DND-41 (cell line): ENCODE data around the gene FKBP8.
A peak's percentile ranks its signal among the peaks of the same experiment; 100 is the strongest.

ENCODE experiments used
- ATAC-seq: fragments of 200-7000 bp; cut with Tn5 transposase; 3 replicates; pipeline ENCODE4 v1.9.1; 2021; ENCODE audit warnings: low read depth; ENCODE audit not compliant: insufficient read depth
- DNase-seq: peaks from one replicate; pipeline ENCODE4 v3.0.0-alpha.2; 2020
- H2AFZ ChIP-seq: 2 replicates; pipeline ENCODE4 v1.6.0; 2012; ENCODE audit warnings: low read depth, low read length
- H3K27ac ChIP-seq: 2 replicates; pipeline ENCODE4 v1.5.1; 2012; ENCODE audit warnings: low read length, inconsistent platforms
- H3K27me3 ChIP-seq: fragments of 200-600 bp; sonication (generic); 2 replicates; pipeline ENCODE4 v1.6.0; 2012; ENCODE audit warnings: low read length, mild to moderate bottlenecking, inconsistent platforms; ENCODE audit not compliant: insufficient read depth, poor library complexity
- H3K36me3 ChIP-seq: 2 replicates; pipeline ENCODE4 v1.5.1; 2012; ENCODE audit warnings: low read length, inconsistent platforms; ENCODE audit not compliant: insufficient read depth
- H3K4me1 ChIP-seq: 2 replicates; pipeline ENCODE4 v1.5.1; 2012; ENCODE audit warnings: mild to moderate bottlenecking, low read length; ENCODE audit not compliant: insufficient read depth
- H3K4me2 ChIP-seq: 2 replicates; pipeline ENCODE4 v1.6.0; 2012; ENCODE audit warnings: mild to moderate bottlenecking, moderate library complexity, low read length, inconsistent platforms; ENCODE audit not compliant: insufficient read depth
- H3K4me3 ChIP-seq, 2 experiments: fragments of 200-600 bp in 1 of 2; shearing (Covaris generic) in 1 of 2; 2 replicates each; pipeline ENCODE4 v1.5.1; 2012 to 2016; ENCODE audit warnings: inconsistent platforms in 2 of 2, low read length in 2 of 2, mild to moderate bottlenecking in 2 of 2, low read depth in 1 of 2, moderate library complexity in 1 of 2
- H3K79me2 ChIP-seq: 2 replicates; pipeline ENCODE4 v1.6.0; 2012; ENCODE audit warnings: low read length, inconsistent platforms; ENCODE audit not compliant: insufficient read depth
- H3K9ac ChIP-seq: 2 replicates; pipeline ENCODE4 v1.6.0; 2012; ENCODE audit warnings: low read depth, mild to moderate bottlenecking, inconsistent platforms, low read length, moderate library complexity
- H3K9me3 ChIP-seq: 2 replicates; pipeline ENCODE4 v1.5.1; 2012; ENCODE audit warnings: low read length, moderate library complexity, mild to moderate bottlenecking, inconsistent platforms; ENCODE audit not compliant: insufficient read depth, severe bottlenecking
- H4K20me1 ChIP-seq: 2 replicates; pipeline ENCODE4 v1.6.0; 2012; ENCODE audit warnings: low read length; ENCODE audit not compliant: insufficient read depth
- CTCF ChIP-seq: IDR thresholded peaks from 2 replicates; pipeline ENCODE4 v1.5.1; 2012; ENCODE audit warnings: borderline replicate concordance, low read length, moderate library complexity, mild to moderate bottlenecking; ENCODE audit not compliant: poor library complexity, severe bottlenecking; ENCODE audit errors: extremely low read depth
- EZH2 ChIP-seq: IDR thresholded peaks from 3 replicates; pipeline ENCODE4 v1.6.1; 2012; ENCODE audit warnings: borderline replicate concordance, low read depth, mild to moderate bottlenecking, moderate library complexity, low read length, inconsistent platforms; ENCODE audit not compliant: severe bottlenecking

The FKBP8 gene

GRCh38 chr19:18587962-18588610, 44.7 kb upstream of the FKBP8 start:
- H3K4me3 ChIP-seq = peak overlapping the region; percentile 33 to 71; a peak in 3 of 4 replicates
- ATAC-seq (no peak), DNase-seq (no peak)
- peaks cover 14% of the 10 kb centered on the region for H3K79me2 ChIP-seq
- peaks cover 8% of the 10 kb centered on the region for H3K36me3 ChIP-seq
- peak overlapping the region; percentile 81 for H3K4me2 ChIP-seq
- H3K9me3 ChIP-seq = no peaks in the 10 kb centered on the region
- peak overlapping the region; percentile 75 for H3K9ac ChIP-seq
- peaks cover 41% of the 10 kb centered on the region for H3K4me1 ChIP-seq
- TF ChIP-seq CTCF (no peak), EZH2 (no peak)
- peak overlapping the region; percentile 85 for H3K27ac ChIP-seq
- H3K27me3 ChIP-seq = no peaks in the 10 kb centered on the region
- H2AFZ ChIP-seq = peak overlapping the region; percentile 82
- peaks cover 7% of the 10 kb centered on the region for H4K20me1 ChIP-seq

GRCh38 chr19:18587561-18587960, 44.2 kb upstream of the FKBP8 start:
- DNase-seq (peak; percentile 28), ATAC-seq (no peak)
- peaks cover 8% of the 10 kb centered on the region for H3K36me3 ChIP-seq
- H3K79me2 ChIP-seq = peaks cover 14% of the 10 kb centered on the region
- H3K9me3 ChIP-seq = no peaks in the 10 kb centered on the region
- H3K4me3 ChIP-seq = peak overlapping the region in 1 of 2 experiments; percentile 71; a peak in 2 of 4 replicates
- H3K27ac ChIP-seq = peak overlapping the region; percentile 85
- H3K27me3 ChIP-seq = no peaks in the 10 kb centered on the region
- TF ChIP-seq EZH2 (no peak), CTCF (no peak)
- peaks cover 7% of the 10 kb centered on the region for H4K20me1 ChIP-seq
- peak overlapping the region; percentile 75 for H3K9ac ChIP-seq
- peak overlapping the region; percentile 82 for H2AFZ ChIP-seq
- peaks cover 37% of the 10 kb centered on the region for H3K4me1 ChIP-seq
- H3K4me2 ChIP-seq = peak overlapping the region; percentile 81

- H2AFZ ChIP-seq = no peak overlapping the region
- ATAC-seq (no peak), DNase-seq (no peak)
- H3K36me3 ChIP-seq = peaks cover 8% of the 10 kb centered on the region
- H3K79me2 ChIP-seq = peaks cover 14% of the 10 kb centered on the region
- no peak overlapping the region for H3K9ac ChIP-seq
- no peak overlapping the region for H3K4me2 ChIP-seq
- H3K9me3 ChIP-seq = no peaks in the 10 kb centered on the region
- H3K4me1 ChIP-seq = peaks cover 37% of the 10 kb centered on the region
- H4K20me1 ChIP-seq = peaks cover 7% of the 10 kb centered on the region
- no peaks in the 10 kb centered on the region for H3K27me3 ChIP-seq
- no peak overlapping the region for H3K27ac ChIP-seq
- TF ChIP-seq CTCF = no peak
- TF ChIP-seq EZH2 = no peak
- H3K4me3 ChIP-seq = no peak overlapping the region
These were observed 42.9 kb upstream of the FKBP8 start for GRCh38 chr19:18586306-18586705.
